Transverse colon (tissue), 4 donors: ENCODE results near the gene FHAD1. TPM values are rescaled to one million over a fixed set of nuclear protein-coding genes. Genes with fewer than 3 reads are reported as not detected.

Experiments used
- DNase-seq: peaks from one replicate; pipeline ENCODE4 v3.0.0-alpha.2; 2019
- H3K27ac ChIP-seq, 4 donors: fragments of 200-600 bp; sonication (generic); 2 replicates each; pipeline ENCODE4 v1.5.1; 2016 to 2018; ENCODE audit warnings: inconsistent platforms in 4 of 4
- H3K27me3 ChIP-seq: fragments of 200-600 bp; sonication (generic); 2 replicates; pipeline ENCODE4 v1.5.1; 2017; ENCODE audit warnings: inconsistent platforms
- H3K36me3 ChIP-seq, 4 donors: fragments of 200-600 bp; sonication (generic); 2 replicates each; pipeline ENCODE4 v1.5.1; 2017 to 2019; ENCODE audit warnings: inconsistent platforms in 4 of 4
- H3K4me1 ChIP-seq, 4 donors: fragments of 200-600 bp; sonication (generic); 2 replicates each; pipeline ENCODE4 v1.5.1; 2017 to 2020; ENCODE audit warnings: inconsistent platforms in 4 of 4
- H3K4me3 ChIP-seq, 4 donors: fragments of 200-600 bp; sonication (generic); 1 replicate in 1 of 4; 2 replicates in 3 of 4; pipeline versions ENCODE4 v1.5.1 to v1.6.1; 2017 to 2019; ENCODE audit warnings: inconsistent platforms in 4 of 4
- H3K9me3 ChIP-seq, 2 donors: fragments of 200-600 bp; sonication (generic); 2 replicates each; pipeline ENCODE4 v1.5.1; 2017 to 2019; ENCODE audit warnings: inconsistent platforms in 2 of 2
- EP300 ChIP-seq: sonication (generic); formaldehyde crosslinking; IDR thresholded peaks from one replicate; pipeline ENCODE4 v1.6.1; 2017; ENCODE audit warnings: antibody characterized with exemption, low read depth
- POLR2A ChIP-seq: fragments of 450-650 bp; IDR thresholded peaks from one replicate; pipeline ENCODE4 v1.6.1; 2016; ENCODE audit warnings: antibody characterized with exemption, mild to moderate bottlenecking, moderate library complexity
- POLR2AphosphoS5 ChIP-seq, 3 donors: sonication (generic); formaldehyde crosslinking; IDR thresholded peaks; one replicate each; pipeline ENCODE4 v1.6.1; 2016; ENCODE audit warnings: antibody characterized with exemption in 3 of 3
- WGBS, 2 donors: methylation state at CpG; one replicate each; pipeline ENCODE4 v1.1.5; 2018; ENCODE audit warnings: low coverage in 1 of 2; 5-methylcytosine and 5-hydroxymethylcytosine counted together
- in situ Hi-C, 4 donors: fragments of 200-750 bp; cut with MboI; loops; one replicate each; pipeline versions ENCODE4 v1.15.0 to v1.15.1; 2017; ENCODE audit warnings: low sequenced_read_pairs in 3 of 4, low pct_ligation_motif_present in 1 of 4, low pct_unique_long_range_greater_than_20kb in 1 of 4
- intact Hi-C: fragments of 100-400 bp; cut with DNase I; formaldehyde crosslinking; loops from one replicate; pipeline ENCODE4 v1.15.1; 2023; ENCODE audit warnings: low total_unique reads
- total RNA-seq, 4 donors: library from RNA; depleted of rRNA; stranded (reverse); fragments of >200 nt; gene quantifications; one replicate each; pipeline ENCODE4 v1.1.0, GENCODE V29; 2016
- TF ChIP-seq, protein P1 (sequence below), 5 experiments: fragments of 200-600 bp in 3 of 5; fragments of 450-650 bp in 2 of 5; sonication (generic) in 3 of 5; IDR thresholded peaks; 1 replicate in 2 of 5; 2 replicates in 3 of 5; pipeline ENCODE4 v1.5.1; 2016 to 2017; ENCODE audit warnings: antibody characterized with exemption in 5 of 5, inconsistent platforms in 3 of 5, mild to moderate bottlenecking in 2 of 5, moderate library complexity in 1 of 5

FHAD1 gene
- total RNA-seq, 4 donors from 2014 or later: 0.75 to 0.82 TPM; not detected in 2

DNA sequence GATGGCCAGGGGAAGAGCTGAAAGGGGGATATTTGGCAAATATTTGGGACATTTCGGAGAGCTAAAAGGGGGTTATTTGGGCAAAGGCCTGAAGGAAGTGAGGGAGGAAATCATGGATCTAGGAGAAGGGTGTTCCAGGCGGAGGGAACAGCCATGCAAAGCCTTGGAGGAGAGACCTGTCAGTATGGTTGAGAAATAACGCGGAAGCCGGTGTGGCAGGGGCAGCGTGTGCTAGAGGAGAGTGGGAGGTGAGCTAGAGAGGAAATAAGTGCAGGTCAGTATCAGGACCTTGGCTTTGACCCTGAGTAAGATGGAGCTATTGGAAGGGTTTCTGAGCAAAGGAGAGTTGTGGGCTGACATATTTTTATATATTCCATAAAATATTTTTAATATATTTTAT is 194.2 kb downstream of the FHAD1 start:
- intact Hi-C loops: no loop called here
- no peak overlapping the region for H3K4me3 ChIP-seq

DNA sequence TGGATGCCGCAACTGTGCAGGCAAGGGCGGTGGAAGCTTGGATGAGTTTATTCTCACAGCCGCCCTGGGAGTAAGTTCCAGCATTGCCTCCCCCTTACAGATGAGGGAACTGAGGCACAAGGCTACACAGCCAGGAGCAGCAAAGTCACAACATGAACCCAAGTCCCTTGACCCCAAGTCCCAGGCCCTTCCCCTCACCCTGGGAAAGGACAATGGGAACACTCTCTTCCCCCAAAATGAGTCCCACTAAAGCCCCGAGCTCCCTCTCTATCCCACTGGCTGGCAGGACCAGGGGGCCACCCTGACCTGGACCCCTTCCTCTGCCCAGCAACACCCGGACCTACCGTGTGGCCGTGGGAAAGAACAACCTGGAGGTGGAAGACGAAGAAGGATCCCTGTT is 195.1 kb downstream of the FHAD1 start:
- H3K9me3 ChIP-seq: no peaks in the 10 kb centered on the region
- no peaks in the 10 kb centered on the region for H3K4me1 ChIP-seq
- WGBS, 2 donors: 95% methylated on average over 8 of the region's 8 CpGs; no CpG with 5 or more reads in 1 of the 2 donors
- in situ Hi-C loops (loop anchor here in 3 of 4 donors (25.0 kb wide), 1 partner anchor 305 kb away; no protein-coding TSS in a partner anchor), intact Hi-C loops (no loop called here)
- TF ChIP-seq POLR2A (no peak), EP300 (no peak)
- H3K36me3 ChIP-seq: no peaks in the 10 kb centered on the region
- H3K27ac ChIP-seq: no peak overlapping the region
- DNase-seq: no peak
- no peak overlapping the region for H3K4me3 ChIP-seq
- peaks cover 4% of the 10 kb centered on the region for H3K27me3 ChIP-seq

More for the DNA sequence above, 194.2 kb downstream of the FHAD1 start:
- 84 to 88% methylated on average over 6 of the region's 6 CpGs for WGBS, 2 donors
- no peak for TF ChIP-seq POLR2A
- no peak for TF ChIP-seq POLR2AphosphoS5 (IDR thresholded peaks at IDR 0.05)
- TF ChIP-seq, protein P1, sequence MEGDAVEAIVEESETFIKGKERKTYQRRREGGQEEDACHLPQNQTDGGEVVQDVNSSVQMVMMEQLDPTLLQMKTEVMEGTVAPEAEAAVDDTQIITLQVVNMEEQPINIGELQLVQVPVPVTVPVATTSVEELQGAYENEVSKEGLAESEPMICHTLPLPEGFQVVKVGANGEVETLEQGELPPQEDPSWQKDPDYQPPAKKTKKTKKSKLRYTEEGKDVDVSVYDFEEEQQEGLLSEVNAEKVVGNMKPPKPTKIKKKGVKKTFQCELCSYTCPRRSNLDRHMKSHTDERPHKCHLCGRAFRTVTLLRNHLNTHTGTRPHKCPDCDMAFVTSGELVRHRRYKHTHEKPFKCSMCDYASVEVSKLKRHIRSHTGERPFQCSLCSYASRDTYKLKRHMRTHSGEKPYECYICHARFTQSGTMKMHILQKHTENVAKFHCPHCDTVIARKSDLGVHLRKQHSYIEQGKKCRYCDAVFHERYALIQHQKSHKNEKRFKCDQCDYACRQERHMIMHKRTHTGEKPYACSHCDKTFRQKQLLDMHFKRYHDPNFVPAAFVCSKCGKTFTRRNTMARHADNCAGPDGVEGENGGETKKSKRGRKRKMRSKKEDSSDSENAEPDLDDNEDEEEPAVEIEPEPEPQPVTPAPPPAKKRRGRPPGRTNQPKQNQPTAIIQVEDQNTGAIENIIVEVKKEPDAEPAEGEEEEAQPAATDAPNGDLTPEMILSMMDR (IDR thresholded peaks at IDR 0.05): no peak
- no peak for TF ChIP-seq EP300
- H3K36me3 ChIP-seq: no peaks in the 10 kb centered on the region
- H3K27me3 ChIP-seq: peaks cover under 1% of the 10 kb centered on the region
- no peaks in the 10 kb centered on the region for H3K9me3 ChIP-seq
- no peak for DNase-seq
- no peaks in the 10 kb centered on the region for H3K4me1 ChIP-seq
- H3K27ac ChIP-seq: no peak overlapping the region
- in situ Hi-C loops: loop anchor here in 3 of 4 donors (25.0 kb wide), 1 partner anchor 304 kb away; no protein-coding TSS in a partner anchor

DNA sequence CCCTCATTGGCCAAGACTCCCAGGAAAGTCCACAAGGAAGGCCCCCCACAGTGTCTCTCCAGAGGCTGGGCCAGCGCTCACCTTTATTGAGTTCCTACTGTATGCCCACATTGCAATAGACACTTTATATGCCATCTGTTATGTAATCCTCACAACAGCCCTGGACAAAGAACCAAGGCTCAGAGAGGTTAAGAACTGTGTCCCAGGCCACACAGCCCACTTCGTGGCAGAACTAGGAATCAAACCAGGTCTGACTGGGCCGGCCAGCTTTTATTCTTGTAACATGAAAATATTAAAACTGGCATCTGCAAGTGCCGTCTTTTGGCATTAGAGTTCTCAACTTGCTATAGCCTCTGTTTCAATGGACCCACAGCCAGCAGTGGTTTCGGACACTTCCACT is 195.7 kb downstream of the FHAD1 start:
- no peaks in the 10 kb centered on the region for H3K36me3 ChIP-seq
- H3K27me3 ChIP-seq: peaks cover 4% of the 10 kb centered on the region
- no peak for DNase-seq
- intact Hi-C loops (no loop called here), in situ Hi-C loops (loop anchor here in 3 of 4 donors (25.0 kb wide), 1 partner anchor 305 kb away; no protein-coding TSS in a partner anchor)
- 86 to 90% methylated on average over 2 to 5 of the region's 5 CpGs for WGBS, 2 donors
- H3K4me1 ChIP-seq: no peaks in the 10 kb centered on the region
- no peaks in the 10 kb centered on the region for H3K9me3 ChIP-seq
- H3K27ac ChIP-seq: no peak overlapping the region
- H3K4me3 ChIP-seq: no peak overlapping the region
- TF ChIP-seq POLR2A (no peak), EP300 (no peak), POLR2AphosphoS5 (IDR thresholded peaks at IDR 0.05) (no peak)
- TF ChIP-seq, protein P1 (IDR thresholded peaks at IDR 0.05): no peak

DNA sequence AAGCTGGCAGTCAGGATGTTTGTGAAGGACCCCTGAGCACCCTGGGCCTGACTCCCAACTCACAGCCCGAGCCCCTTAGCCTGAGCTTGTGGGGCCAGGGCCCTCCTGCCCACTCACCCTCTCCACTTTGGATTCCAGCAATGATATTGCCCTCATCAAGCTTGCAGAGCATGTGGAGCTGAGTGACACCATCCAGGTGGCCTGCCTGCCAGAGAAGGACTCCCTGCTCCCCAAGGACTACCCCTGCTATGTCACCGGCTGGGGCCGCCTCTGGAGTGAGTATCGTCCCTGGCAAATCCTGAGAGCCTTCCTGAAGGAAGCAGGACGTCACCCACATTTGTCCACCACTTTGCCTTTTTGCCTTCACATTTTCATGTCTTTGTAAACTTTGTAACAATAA is 196.3 kb downstream of the FHAD1 start:
- no peak for DNase-seq
- H3K4me3 ChIP-seq: no peak overlapping the region
- intact Hi-C loops: no loop called here
- TF ChIP-seq, protein P1 (IDR thresholded peaks at IDR 0.05): no peak
- TF ChIP-seq POLR2A (no peak), POLR2AphosphoS5 (IDR thresholded peaks at IDR 0.05) (no peak), EP300 (no peak)
- no peaks in the 10 kb centered on the region for H3K4me1 ChIP-seq
- H3K9me3 ChIP-seq: no peaks in the 10 kb centered on the region
- H3K27me3 ChIP-seq: peaks cover 4% of the 10 kb centered on the region
- no peak overlapping the region for H3K27ac ChIP-seq
- 71% methylated on average over 5 of the region's 5 CpGs; no CpG with 5 or more reads in 1 of the 2 donors for WGBS, 2 donors
- no peaks in the 10 kb centered on the region for H3K36me3 ChIP-seq
- in situ Hi-C loops: loop anchor here in 3 of 4 donors (25.0 kb wide), 1 partner anchor 306 kb away; no protein-coding TSS in a partner anchor
